NCI-H526 (cell line): ENCODE measurements around the gene C19orf12.
"Not testable (repeated sequence)": the region's sequence is repeated elsewhere in the genome, so short reads cannot be mapped to it uniquely, and the experiment has no call there.

Source experiments
- DNase-seq, 2 experiments: peaks; one replicate each; lab custom pipeline; 2025; lab: John Stamatoyannopoulos, UW

C19orf12 gene

DNA sequence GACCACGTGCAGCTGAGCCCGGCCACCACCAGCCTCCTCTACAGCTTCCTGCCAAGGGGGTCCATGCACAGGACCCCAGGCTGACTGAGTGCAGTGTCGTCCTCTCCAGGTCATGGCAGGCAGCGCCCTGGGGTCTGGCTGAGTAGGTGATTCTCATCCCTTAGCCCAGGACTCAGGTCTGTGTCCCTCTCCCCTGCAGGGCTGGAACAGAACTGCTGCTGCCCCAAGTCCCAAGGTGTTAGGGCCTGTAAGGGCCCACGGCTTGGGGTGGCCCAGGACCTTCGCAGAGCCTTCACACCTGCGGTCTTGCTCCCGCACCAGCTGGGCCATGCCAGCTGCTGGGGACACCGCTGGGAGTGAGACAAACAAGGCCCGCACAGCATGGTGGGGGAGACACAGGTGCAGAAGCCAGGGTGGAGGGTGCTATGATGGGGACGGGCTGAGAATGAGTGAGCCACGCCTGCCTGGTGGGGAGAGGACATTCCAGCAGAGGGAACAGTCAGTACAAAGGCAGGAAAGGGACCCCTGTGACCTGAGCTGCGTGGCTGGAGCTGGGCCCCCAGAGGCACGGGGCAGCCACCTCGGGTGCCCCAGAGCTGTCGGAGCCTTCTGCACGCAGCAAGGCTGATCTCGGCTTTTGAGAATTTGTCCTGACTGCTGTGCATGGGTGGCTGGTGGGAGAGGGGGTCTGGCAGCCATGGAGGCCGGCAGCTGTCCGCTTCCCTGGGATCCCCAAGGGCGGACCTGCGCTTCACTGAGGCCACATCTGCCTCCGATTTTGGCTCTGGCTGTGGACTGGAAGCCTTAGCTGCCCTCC is 37.9 kb downstream of the C19orf12 start:
- no peak for DNase-seq

GRCh38 chr19:29676586-29676985 is 38.5 kb downstream of the C19orf12 start:
- no peak for DNase-seq

- DNase-seq = no peak
Measured at GRCh38 chr19:29675650-29676186, 39.3 kb downstream of the C19orf12 start.

DNA sequence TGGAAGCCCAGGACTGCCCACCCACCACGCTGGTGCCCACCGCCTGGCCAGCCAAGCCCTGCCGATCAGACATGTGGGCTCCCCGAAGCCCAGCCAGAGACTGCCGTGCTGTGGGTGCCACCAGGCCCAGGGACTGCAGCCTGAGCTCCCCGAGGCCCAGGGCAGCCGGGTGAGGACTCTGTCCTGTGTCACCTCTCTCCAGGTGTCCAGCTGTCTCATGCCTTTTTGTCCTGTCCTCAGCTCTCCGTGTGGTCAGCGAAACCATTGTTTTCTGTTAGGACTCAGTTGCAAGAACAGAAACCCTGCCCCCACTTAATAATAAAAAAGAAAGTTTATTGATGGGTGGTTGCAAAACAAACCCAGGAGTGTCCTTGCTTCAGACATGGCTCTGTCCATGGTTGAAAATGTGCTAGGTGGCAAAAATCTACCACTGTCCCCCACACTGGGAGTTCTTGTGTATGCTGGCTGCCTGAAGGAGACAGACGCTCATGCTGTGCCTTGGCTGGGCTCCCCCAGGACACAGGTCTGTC is 39.9 kb downstream of the C19orf12 start:
- no peak for DNase-seq

DNA sequence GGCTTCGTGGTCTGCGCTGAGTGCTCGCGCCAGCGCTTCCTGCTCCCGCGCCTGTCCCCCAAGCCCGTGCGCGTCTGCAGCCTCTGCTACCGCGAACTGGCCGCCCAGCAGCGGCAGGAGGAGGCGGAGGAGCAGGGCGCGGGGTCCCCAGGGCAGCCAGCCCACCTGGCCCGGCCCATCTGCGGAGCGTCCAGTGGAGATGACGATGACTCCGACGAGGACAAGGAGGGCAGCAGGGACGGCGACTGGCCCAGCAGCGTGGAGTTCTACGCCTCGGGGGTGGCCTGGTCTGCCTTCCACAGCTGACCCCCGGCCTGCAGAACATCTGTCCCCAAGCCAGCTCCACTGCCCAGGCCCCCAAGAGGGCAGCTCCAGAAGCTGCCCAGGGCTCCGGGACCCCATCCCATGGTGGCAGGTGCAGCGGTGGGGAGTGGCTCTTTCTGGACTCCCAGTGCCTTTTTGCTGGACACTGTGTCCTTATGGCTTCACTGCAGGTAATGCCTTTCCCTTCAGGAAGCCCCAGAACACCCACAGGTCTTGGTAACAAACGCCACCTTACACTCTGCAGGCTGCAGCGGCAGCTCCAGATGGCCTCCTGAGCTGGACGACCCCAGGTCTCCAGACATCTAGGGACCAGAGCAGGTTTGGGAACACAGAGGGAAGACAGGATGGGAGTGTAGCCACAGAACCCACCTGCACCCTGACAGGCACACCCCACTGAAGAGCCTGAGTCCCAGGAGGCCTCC is 40.5 kb downstream of the C19orf12 start:
- DNase-seq = no peak

- no peak for DNase-seq
Measured at GRCh38 chr19:29673451-29674371, 41.4 kb downstream of the C19orf12 start.

- DNase-seq = no peak
Measured at GRCh38 chr19:29672933-29673336, 42.1 kb downstream of the C19orf12 start.

DNA sequence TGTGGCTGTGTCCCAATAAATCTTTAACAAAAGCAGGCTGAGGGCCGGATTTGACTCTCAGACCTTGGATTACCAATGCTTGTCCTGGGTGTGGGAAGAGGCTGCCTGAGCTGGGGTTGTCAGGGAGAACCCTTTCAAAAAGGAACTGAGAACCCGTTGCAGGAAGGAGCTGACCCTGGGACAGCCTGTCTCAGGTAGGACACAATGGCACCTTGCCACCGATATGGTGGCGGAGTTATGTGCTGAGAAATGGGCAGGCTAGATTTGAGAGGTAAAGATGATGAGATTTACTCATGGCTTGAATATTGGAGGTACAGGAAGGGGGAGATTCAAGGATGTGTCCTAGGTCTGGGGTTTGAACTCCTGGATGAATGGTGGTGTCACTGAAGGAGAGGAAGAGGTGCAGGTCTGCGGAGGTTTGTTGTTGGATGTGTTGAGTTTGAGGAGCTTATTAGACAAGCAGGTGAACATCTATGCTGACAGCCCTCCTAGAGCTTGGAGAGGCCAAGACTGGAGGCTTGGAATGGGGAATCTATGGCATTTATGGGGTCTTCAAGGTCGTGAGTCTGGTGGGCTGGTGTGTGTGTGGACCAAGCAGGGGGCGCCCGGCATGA is 42.6 kb downstream of the C19orf12 start:
- DNase-seq = no peak

DNA sequence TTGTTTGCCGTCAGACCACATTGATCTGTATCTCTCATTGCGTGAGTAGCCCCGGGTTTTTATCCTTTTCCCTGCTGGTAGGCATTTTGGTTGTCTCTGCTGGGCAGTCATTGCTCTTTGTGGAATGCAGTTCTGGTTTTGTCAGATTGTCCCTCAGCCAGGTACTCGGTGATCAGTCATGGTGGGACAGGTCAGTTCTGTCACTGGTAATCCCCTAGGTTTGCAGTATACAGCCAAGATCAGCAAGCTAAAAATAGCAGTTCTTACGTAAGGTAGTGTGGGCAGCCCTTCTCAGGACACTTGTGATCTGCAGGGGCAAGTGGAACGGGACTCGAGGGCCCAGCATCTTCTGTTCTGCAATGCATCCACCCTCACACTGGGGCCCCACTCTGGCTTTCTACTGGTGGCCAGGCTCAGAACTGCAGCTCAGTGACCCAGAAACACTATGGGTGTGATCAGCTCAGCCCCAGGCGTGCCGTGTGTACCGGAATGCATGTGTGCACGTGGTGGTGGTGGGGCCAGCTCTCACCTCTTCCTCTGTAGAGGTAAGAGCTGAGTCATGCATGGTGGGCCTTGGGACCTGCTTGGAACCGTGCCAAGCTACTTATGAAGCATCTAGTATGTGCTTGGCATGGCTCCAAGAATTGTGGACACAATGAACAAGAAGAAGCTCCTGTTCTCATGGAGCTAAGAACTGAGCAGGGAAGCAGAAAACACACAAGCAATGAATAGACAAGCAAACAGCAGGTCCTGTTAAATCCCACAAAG is 43.5 kb downstream of the C19orf12 start:
- DNase-seq = no peak

- DNase-seq = not testable (repeated sequence)
Measured at GRCh38 chr19:29671026-29671392, 44.1 kb downstream of the C19orf12 start.

DNA sequence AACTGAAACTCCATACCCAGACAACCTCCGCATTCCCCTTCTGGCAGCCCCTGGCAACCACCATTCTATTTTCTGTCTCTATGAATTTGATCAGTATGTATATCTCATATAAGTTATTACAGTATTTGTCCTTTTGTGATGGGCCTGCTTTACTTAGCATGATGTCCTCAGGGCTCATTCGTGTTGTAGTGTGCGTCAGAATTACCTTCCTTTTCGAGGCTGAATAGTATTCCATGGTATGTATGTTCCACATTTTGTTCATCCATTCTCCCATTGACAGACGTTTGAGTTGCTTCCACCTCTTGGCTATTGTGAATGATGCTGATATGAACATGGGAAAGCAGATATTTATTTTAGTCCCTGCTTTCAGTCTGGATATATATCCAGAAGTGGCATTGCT is 44.8 kb downstream of the C19orf12 start:
- DNase-seq = no peak

GRCh38 chr19:29668746-29669609 is 46.1 kb downstream of the C19orf12 start:
- no peak for DNase-seq

DNA sequence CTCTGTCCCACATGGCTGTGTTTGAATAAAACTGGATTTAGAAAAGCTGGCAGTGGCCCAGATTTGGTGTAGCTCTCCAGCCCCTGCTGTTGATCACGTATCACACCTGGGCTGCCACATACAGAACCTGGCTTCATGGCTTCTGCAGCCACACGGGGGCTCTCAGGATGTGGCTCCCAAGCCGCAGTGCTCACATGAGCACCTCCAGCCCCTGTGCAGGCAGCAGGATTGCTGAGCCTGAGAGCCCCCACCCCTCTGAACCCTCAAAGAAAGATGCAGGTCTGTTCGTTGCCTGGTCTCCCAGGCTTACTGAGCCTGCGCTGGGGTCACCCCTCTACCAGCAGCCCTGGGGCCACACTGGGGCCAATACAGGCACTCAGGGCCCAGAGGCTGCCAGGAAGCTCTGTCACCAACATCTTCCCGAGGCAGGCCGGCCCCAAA is 47.1 kb downstream of the C19orf12 start:
- no peak for DNase-seq

GRCh38 chr19:29667387-29667783 is 47.7 kb downstream of the C19orf12 start:
- DNase-seq = no peak

GRCh38 chr19:29666578-29667386 is 48.3 kb downstream of the C19orf12 start:
- no peak for DNase-seq

DNA sequence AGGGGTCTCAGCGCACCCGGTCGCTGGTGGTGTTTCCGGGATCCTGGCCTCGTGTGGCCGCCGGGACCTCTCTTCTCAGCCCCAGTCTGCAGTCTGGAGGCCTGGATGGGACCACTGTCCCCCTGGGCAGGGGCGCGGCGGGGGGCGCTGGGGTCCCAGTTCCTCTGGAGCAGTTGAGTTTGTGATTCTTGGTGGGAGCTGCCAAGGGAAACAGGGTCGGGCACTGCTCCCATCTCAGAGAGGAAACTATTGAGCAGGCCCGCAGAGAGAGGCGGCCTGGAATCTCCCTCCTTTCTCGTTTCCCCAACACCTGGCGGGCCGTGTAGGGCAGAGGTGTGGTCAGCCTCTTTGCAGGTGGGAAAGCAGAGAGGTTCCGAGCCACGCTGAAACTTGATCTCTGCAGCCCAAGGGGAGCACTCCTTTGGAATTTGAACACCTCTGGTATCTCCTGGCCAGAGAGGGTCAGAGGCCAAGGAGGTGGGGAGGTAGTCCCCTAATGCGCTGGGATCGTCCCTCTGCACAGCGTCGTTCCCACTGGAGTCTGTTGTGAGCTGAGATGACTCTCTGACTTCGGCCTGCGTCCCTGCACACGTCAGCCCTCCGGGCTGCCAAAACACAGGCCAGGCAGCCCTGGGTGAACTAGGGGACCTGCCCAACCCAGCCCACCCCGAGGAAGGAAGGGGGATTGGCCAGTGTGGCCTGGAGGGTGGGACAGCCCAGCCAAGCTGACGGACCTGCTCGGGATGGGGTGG is 49.1 kb downstream of the C19orf12 start:
- DNase-seq = peak; percentile 25 to 43

DNA sequence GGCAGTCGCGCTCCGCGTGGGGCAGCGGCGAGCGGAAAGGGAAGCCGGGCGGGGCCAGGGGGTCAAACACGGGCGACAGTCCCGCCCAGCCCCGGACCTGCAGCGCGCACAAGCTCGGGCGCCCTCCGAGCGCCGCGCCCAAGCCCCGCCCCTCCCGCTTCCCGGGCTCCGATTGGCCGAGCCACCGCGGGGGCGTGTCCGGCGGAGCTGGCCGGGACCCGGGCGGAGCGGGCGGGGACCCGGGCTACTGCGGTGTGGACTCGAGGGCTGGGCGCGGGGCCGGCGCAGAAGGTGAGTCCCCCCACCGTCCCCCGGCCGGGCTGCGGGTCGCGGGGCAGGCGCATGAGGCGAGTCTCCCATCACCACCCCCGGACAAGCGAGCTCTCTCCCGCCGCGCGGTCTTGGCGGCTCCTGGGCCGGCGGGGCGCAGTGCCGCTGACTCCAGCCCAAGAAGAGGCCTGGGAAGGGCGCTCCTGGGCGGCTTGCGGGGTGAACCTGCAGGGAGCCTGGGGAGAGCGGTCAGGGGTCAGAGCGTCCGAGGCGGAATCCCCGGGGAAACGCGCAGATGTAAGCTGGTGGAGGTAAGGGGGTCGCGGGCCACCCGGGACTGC is 49.7 kb downstream of the C19orf12 start, which contains the start of gene PLEKHF1:
Gene PLEKHF1 (plus strand): TSS at position 247 of the 611 bp plus-strand sequence. CDS start 8,379 bp downstream, outside the sequence.
- peak; percentile 34 to 90 for DNase-seq
